Eye (tissue), 1 donor: ENCODE data around the gene WIPF3.
"Not testable (repeated sequence)": the region's sequence is repeated elsewhere in the genome, so short reads cannot be mapped to it uniquely, and the experiment has no call there.

Experiments
- DNase-seq: peaks from one replicate; pipeline ENCODE4 v3.0.0-alpha.2; 2015

Gene WIPF3

DNA sequence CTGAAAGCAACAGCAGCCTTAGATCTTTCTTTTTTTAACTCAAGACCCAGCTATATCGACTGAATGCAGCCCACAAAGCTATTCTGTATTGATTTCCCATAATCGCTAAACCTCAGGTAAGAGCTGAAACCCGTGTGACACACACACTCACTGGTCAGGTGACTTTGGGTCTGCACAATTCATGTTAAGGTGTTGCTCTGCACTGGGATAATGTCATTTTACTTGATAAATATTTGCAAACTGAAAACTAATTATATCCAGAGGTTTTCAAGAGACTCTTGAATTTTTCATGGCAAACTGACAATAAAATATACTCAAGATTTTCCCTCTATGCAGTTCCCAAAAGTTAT is 150.2 kb downstream of the WIPF3 start:
- no peak for DNase-seq

DNA sequence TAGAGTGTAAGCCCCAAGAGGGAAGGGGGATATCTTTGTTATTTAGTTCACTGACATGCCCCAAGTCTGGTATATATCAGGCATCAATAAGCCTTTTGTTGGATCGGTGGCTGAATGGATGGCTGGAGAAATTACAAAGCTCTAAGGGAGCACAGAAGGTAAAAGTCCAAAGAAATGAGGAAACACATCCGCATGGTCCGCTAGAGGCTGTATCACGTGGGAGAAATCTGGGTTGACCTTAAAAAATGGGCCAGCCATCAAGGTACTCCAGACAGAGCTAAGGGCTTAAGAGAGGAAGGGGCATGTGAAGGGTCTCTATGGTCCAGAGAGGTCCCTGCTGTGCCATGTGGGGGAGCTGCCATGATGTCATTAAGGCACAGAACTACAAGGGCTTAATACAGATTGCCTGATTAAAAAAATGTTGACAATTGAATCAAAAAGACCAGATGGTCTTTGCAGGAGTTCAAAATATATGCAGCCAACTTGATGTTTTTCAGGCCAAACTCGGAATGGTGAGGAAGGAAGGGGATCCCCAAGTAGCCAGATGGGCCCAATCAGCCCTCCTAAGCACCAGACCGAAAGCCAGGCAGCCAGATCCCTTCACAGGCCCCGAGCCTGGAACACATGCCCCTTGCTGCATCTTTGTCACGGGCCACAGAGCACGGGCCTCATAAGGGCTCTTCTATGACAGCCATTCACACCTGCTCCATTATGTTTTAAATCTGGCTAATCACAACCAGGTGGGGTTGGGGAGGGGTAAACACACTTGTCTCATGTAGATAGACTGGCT is 151.4 kb downstream of the WIPF3 start:
- no peak for DNase-seq

DNA sequence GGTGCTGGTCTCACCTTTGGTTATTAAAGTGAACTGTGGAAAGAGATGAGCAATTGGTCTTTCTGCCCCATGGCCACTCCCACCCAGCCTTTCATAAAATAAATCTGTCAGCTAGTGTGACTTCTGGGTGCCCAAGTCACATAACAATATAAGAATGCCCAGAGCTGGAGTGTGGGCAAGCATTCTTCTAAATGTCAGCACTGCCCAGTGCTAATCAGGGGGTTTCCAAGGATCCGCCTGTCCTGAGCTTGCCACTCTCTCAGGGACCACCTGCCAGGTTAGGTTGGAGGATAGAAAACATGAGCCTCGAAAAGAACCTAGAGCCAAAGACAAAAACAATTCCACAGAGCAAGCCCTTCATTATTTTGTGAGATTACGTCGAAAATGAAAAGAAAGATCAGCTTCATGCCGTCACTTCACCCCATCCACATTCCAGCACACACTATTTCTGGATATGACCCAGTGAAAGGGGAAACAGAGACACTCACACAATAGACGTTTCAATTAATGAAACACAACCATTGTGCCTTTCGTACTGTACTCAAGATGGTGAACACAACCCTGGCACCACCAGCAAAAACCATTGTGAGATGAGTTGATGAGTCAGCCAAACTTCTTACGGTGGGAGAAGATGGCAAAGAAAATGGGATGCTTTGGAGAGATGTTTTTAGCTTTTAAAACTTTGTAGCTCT is 152.5 kb downstream of the WIPF3 start:
- DNase-seq: no peak

DNA sequence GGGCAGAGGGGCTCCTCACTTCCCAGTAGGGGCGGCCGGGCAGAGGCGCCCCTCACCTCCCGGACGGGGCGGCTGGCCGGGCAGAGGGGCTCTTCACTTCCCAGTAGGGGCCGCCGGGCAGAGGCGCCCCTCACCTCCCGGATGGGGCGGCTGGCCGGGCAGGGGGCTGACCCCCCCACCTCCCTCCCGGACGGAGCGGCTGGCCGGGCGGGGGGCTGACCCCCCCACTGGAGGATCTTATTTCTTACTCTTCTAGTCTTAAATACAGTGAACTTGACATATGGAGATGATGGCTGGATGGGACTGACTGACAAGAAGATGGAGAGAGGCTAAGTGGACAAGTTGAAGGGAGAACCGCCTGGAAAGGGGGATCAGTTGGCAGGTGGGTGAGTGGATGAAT is 155.3 kb downstream of the WIPF3 start:
- DNase-seq: not testable (repeated sequence)

DNA sequence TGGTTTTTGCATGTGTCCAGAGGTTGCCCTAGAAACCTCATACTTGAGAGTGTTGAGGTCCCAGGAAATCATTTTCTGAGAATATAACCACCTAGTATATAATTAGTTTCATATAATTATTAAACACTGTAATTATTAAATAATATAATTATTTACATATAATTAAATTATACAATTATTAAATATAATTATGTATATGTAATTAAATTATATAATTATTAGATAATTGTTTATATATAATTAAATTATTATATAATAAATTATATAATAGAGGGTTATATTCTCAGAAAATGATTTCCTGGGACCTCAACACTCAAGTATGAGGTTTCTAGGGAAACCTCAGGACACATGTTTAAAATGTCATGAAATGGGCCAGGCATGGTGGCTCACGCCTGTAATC is 155.7 kb downstream of the WIPF3 start:
- no peak for DNase-seq

DNA sequence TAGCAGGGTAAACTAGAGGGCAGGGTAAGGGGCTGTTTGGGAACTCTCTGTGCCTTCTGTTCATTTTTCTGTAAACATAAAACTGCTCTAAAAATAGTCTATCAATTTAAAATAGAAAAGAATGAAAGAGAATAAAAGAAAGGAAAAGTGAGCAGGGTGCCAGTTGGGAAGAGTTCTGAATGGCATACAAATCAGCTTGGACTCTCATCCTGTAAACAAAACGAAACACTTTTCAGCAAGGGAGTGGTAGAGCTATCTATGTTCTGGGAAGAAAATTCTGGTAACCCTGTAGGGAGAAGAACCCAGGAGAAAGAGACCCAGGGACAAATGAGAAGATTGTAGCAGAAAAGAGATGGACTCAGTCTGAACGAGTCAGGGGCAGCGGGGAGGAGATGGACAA is 158.7 kb downstream of the WIPF3 start:
- no peak for DNase-seq
